Mesothelial cell of epicardium (in vitro differentiated cells): ENCODE data around the gene PIGT. TPM values are rescaled to one million over a fixed set of nuclear protein-coding genes. Genes with fewer than 3 reads are reported as not detected.

Source experiments
- DNase-seq, 2 experiments: peaks; one replicate each; pipeline ENCODE4 v3.0.0; 2021; ENCODE audit warnings: low spot score in 2 of 2; ENCODE audit not compliant: unreplicated experiment in 2 of 2
- H3K27ac Mint-ChIP-seq: 2 replicates; pipeline ENCODE4 v1.8.0; 2021; ENCODE audit warnings: mixed read lengths
- H3K27me3 Mint-ChIP-seq: 2 replicates; pipeline ENCODE4 v1.8.0; 2021; ENCODE audit warnings: low read depth, mixed read lengths
- H3K36me3 Mint-ChIP-seq: 2 replicates; pipeline ENCODE4 v1.8.0; 2021; ENCODE audit warnings: mixed read lengths
- H3K4me1 Mint-ChIP-seq: 2 replicates; pipeline ENCODE4 v1.8.0; 2021; ENCODE audit warnings: mixed read lengths
- H3K4me3 Mint-ChIP-seq: 2 replicates; pipeline ENCODE4 v1.8.0; 2021; ENCODE audit warnings: mild to moderate bottlenecking, moderate library complexity, mixed read lengths
- H3K9me3 Mint-ChIP-seq: 2 replicates; pipeline ENCODE4 v1.8.0; 2021; ENCODE audit warnings: mixed read lengths
- CTCF ChIP-seq: fragments of 200-600 bp; sonication (generic); IDR thresholded peaks from one replicate; pipeline ENCODE4 v1.5.0; 2021; ENCODE audit warnings: antibody characterized with exemption; ENCODE audit not compliant: unreplicated experiment
- total RNA-seq: library from RNA; stranded (reverse); gene quantifications from 3 replicates; pipeline ENCODE4 v1.2.1, GENCODE V29; 2021

Gene PIGT
- total RNA-seq, 1 donor from 2014 or later = 71.5 TPM

- Mint-ChIP-seq H3K4me3 (no peak overlapping the region), H3K9me3 (no peaks in the 10 kb centered on the region), H3K27me3 (no peaks in the 10 kb centered on the region), H3K4me1 (peaks cover 2% of the 10 kb centered on the region), H3K36me3 (no peaks in the 10 kb centered on the region), H3K27ac (no peak overlapping the region)
- DNase-seq = no peak
- TF ChIP-seq CTCF = no peak
These were observed 41.0 kb upstream of the PIGT start for GRCh38 chr20:45374966-45375365.

GRCh38 chr20:45377269-45377668 is 38.7 kb upstream of the PIGT start:
- Mint-ChIP-seq H3K9me3 (no peaks in the 10 kb centered on the region), H3K4me3 (no peak overlapping the region), H3K27ac (no peak overlapping the region), H3K4me1 (peaks cover 2% of the 10 kb centered on the region), H3K27me3 (no peaks in the 10 kb centered on the region), H3K36me3 (no peaks in the 10 kb centered on the region)
- TF ChIP-seq CTCF = no peak
- DNase-seq = no peak

- Mint-ChIP-seq H3K27ac (no peak within 1 kb of the TSS), H3K4me1 (peaks cover 2% of the 10 kb centered on the region), H3K9me3 (no peaks in the 10 kb centered on the region), H3K4me3 (no peak within 1 kb of the TSS), H3K36me3 (no peaks in the 10 kb centered on the region), H3K27me3 (no peaks in the 10 kb centered on the region)
- no peak for TF ChIP-seq CTCF
- no peak for DNase-seq
These were observed 37.8 kb upstream of the PIGT start, which contains the start of gene TP53TG5 for GRCh38 chr20:45378191-45378590. Gene TP53TG5, minus strand, starts transcription at chr20:45378325. Its CDS starts 89 bp downstream, at chr20:45378236.

- H3K4me1 Mint-ChIP-seq = no peaks in the 10 kb centered on the region
- peaks cover 4% of the 10 kb centered on the region for H3K36me3 Mint-ChIP-seq
- no peak for DNase-seq
- no peaks in the 10 kb centered on the region for H3K27me3 Mint-ChIP-seq
- H3K9me3 Mint-ChIP-seq = peaks cover 16% of the 10 kb centered on the region
- no peak overlapping the region for H3K27ac Mint-ChIP-seq
- TF ChIP-seq CTCF = no peak
- no peak overlapping the region for H3K4me3 Mint-ChIP-seq
These were observed 28.7 kb upstream of the PIGT start for GRCh38 chr20:45387274-45387673.

GRCh38 chr20:45390931-45391330 is 25.0 kb upstream of the PIGT start:
- Mint-ChIP-seq H3K27ac (no peak overlapping the region), H3K36me3 (peaks cover 4% of the 10 kb centered on the region), H3K27me3 (no peaks in the 10 kb centered on the region), H3K9me3 (peaks cover 16% of the 10 kb centered on the region), H3K4me1 (no peaks in the 10 kb centered on the region), H3K4me3 (no peak overlapping the region)
- DNase-seq = no peak
- TF ChIP-seq CTCF = no peak

- Mint-ChIP-seq H3K4me1 (no peaks in the 10 kb centered on the region), H3K9me3 (peaks cover 16% of the 10 kb centered on the region), H3K4me3 (no peak overlapping the region), H3K36me3 (peaks cover 4% of the 10 kb centered on the region), H3K27me3 (no peaks in the 10 kb centered on the region), H3K27ac (no peak overlapping the region)
- no peak for TF ChIP-seq CTCF
- no peak for DNase-seq
These were observed 24.4 kb upstream of the PIGT start for GRCh38 chr20:45391559-45391958.
